GM12874 (cell line): ENCODE measurements around the gene LHFPL6.

Experiments used
- TF ChIP-seq, protein P1 (sequence below): IDR thresholded peaks from 2 replicates; pipeline ENCODE4 v1.5.1; 2011; ENCODE audit warnings: low read depth, mild to moderate bottlenecking, control low read depth, low read length, moderate library complexity; ENCODE audit not compliant: insufficient read depth

Gene LHFPL6

DNA sequence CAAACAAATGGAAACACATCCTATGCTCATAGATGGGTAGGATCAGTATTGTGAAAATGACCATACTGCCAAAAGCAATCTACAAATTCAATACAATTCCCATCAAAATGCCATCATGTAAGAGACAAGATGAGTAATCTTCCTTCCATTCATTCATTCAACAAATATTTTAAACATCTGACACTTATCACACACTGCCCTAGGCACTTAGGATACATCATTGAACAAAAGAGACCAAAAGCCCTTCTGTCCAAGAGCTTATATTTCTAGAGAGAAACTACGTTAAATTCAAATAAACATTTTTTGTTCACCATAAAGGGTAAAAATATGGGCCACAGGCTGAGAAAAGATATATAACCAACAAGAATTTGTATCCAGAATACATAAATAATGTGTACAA lies 20.5 kb upstream of the LHFPL6 start:
- TF ChIP-seq, protein P1, sequence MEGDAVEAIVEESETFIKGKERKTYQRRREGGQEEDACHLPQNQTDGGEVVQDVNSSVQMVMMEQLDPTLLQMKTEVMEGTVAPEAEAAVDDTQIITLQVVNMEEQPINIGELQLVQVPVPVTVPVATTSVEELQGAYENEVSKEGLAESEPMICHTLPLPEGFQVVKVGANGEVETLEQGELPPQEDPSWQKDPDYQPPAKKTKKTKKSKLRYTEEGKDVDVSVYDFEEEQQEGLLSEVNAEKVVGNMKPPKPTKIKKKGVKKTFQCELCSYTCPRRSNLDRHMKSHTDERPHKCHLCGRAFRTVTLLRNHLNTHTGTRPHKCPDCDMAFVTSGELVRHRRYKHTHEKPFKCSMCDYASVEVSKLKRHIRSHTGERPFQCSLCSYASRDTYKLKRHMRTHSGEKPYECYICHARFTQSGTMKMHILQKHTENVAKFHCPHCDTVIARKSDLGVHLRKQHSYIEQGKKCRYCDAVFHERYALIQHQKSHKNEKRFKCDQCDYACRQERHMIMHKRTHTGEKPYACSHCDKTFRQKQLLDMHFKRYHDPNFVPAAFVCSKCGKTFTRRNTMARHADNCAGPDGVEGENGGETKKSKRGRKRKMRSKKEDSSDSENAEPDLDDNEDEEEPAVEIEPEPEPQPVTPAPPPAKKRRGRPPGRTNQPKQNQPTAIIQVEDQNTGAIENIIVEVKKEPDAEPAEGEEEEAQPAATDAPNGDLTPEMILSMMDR = no peak

DNA sequence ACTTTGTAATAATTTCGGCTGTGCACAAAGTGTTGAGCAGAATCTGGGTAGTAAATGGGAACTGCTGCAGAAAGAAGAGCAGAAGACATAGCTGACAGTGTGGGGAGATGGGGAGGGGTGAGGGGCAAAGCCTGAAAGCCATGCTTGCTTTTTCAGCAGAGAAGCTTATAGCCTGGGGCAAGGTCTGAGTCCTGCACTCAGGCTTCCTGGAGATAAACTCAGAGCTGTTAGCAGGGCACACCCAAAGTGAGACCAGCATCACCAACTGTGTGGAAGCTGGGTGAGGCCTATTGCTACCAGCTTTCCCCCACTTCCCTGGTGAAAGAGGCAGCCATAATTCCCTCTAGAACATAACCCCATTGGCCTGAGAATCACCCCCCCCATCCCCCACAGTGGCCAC lies 15.6 kb upstream of the LHFPL6 start:
- TF ChIP-seq, protein P1 = no peak

DNA sequence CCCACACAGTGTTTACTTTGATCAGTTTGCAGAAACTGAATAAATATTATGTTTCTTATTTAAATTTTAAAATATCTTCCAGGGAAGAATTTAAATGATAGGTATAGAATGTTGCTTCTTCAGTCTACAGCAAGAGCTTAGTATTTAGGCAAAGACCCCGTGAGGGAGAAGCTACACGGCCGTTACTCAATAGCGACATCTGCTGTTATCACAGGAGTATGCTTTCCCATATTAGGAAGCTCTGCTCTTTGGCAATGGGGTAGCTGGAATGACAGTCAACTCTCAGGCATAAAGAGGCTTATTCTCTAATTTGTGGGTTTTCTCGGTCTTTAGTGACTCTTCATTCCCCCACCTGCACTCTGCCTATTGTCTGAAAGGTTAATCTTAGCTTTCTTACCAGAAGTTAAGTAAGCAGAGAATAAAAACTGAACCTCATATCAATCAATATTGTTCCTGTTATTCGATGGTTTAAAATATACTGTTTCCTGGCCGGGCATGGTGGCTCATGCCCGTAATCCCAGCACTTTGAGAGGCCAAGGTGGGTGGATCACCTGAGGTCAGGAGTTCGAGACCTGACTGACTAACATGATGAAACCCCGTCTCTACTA lies 13.2 kb upstream of the LHFPL6 start:
- TF ChIP-seq, protein P1 = peak; percentile 85

DNA sequence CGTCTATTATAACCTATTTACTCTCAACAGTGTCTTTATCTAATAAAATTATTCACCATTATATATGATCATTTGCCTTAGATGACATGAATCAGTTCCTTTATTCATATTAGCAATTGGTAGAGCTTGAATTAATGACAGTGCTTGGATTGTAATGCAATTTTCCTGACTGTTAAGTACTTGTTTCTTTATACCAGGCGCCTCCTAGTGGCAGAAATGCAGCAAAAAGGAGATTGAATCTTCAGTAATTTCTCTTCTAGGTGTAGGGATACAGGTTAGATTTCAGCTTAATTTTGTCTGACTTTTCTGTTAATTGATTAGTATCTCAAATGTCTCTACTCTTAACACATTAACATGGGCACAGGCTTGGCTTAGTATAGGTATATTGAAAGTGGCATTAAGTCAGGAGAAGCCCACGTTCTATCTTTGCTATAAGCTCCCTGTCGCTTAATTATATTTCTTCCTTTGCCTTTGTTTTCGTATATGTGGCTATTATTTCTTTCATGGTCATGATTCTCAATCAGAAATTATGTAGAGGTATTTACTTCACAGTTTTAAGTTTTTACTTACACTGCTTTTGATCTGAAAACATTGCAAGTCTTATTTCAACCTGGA lies 9.1 kb upstream of the LHFPL6 start:
- TF ChIP-seq, protein P1 = peak; percentile 58

DNA sequence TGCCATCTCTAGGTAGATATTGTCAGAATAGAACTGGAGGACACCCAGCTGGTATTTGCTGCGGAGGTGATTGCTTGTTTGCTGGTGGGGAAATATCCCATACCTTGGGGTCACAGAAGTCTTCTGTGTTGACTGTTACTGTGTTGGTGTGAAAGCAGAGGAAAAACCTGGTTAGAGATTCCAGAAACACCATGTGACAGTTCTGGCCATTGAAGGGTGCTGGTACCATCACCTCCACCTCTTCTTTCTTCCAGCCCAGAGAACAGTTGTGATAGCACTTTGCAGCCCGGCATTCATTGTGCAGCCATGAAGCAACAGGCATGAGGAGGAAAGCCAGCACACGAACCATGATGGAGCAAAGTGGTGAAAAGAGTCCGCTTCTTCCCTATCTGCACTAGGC lies 4.9 kb upstream of the LHFPL6 start:
- TF ChIP-seq, protein P1 = no peak

DNA sequence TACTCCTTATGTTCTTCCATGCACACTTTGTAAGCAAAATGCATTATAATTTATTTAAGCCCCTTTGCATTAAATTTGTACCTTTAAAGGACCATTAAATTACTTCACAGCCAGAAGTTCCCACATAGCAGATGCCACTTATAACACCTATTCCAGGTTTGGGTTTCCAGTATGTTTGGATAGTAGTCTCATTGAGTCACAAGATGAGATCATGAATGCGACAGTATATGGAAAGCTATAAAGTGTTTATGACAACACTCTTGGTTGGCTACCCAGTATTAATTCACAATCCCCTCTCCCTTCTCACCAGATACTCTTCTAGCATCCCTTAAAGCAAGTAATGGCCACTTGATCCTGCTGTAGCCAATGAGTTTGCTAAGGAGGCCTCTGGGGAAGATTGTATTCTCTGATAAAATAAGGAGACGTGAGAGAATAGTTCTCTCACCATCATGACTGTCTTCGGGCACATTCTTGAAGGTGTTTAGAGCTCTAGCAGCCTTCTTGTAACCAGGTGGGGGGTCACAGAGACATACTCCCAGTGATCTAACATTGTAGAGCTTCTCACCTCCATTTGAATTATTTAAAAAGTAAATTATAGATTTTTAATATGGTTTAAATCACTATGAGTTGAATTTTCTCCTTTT lies 2.8 kb upstream of the LHFPL6 start:
- TF ChIP-seq, protein P1 = no peak

DNA sequence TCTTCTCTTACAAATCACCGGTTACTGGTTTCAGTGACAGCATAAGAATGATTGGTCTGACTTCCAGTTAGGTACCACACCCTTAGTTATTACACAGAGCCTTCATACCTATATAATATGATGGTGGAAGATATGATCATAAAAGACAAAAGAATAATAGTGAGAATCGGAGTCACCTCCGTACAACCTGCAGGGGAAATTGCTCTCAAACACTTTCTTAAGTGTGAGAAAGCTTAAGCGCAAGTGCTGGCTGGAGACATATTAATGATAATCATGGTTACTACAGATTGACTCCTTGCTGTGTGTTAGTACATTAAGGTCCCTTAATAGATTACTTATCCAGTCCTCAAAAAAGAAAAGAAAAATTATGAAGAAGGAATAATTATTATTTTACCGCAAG lies 1.8 kb upstream of the LHFPL6 start:
- TF ChIP-seq, protein P1 = no peak
